HepG2 (cell line): ENCODE data around the gene VIT. TPM values are rescaled to one million over a fixed set of nuclear protein-coding genes. Genes with fewer than 3 reads are reported as not detected.

ENCODE experiments used
- ATAC-seq: fragments of 200-7000 bp; cut with Tn5 transposase; 3 replicates; pipeline ENCODE4 v1.9.1; 2020; ENCODE audit warnings: mild to moderate bottlenecking, moderate library complexity
- BruUV-seq: library from RNA; stranded (reverse); fragments of 400-500 nt; replicated peaks from 2 replicates; lab custom pipeline; 2021; lab: Mats Ljungman, UMichigan
- CTCF ChIA-PET: fragments of 300-600 bp; formaldehyde crosslinking; extraction: SDS; loops from one replicate; lab custom pipeline; 2021; ENCODE audit warnings: low total read pairs, inconsistent platforms, low intra/inter-chr PET ratio; lab: Yijun Ruan, JAX
- POLR2A ChIA-PET: fragments of 350-600 bp; sonication (Branson Sonifier 250); formaldehyde crosslinking; loops from one replicate; lab custom pipeline; 2020; ENCODE audit warnings: antibody characterized with exemption, inconsistent platforms; lab: Yijun Ruan, JAX
- DNase-seq: peaks from one replicate; pipeline ENCODE4 v3.0.0-alpha.2; 2015; ENCODE audit warnings: low spot score
- FAIRE-seq: peaks from 3 replicates; lab custom pipeline; 2011; peaks lifted over from hg19 to GRCh38; lab: Jason Lieb, UNC
- H2AFZ ChIP-seq: one replicate; pipeline ENCODE4 v1.6.1; 2011; ENCODE audit warnings: low read length, inconsistent platforms
- H3K27ac ChIP-seq: fragments of 300-600 bp; 3 replicates; pipeline ENCODE4 v1.8.0; 2011; ENCODE audit warnings: mixed run types, mild to moderate bottlenecking, mixed read lengths, low read length, inconsistent platforms; ENCODE audit not compliant: insufficient read depth; ENCODE audit errors: extremely low read length
- H3K27me3 ChIP-seq, 2 experiments: fragments of 200-600 bp in 1 of 2; 2 replicates in 1 of 2; 3 replicates in 1 of 2; pipeline versions ENCODE4 v1.6.0 to v1.8.0; 2011; ENCODE audit warnings: low read length in 2 of 2, mild to moderate bottlenecking in 2 of 2, moderate library complexity in 2 of 2, inconsistent platforms in 1 of 2; ENCODE audit not compliant: insufficient read depth in 2 of 2, control insufficient read depth in 1 of 2
- H3K36me3 ChIP-seq, 2 experiments: fragments of 200-600 bp in 1 of 2; replicated peaks in 1 of 2; 2 replicates in 1 of 2; 3 replicates in 1 of 2; pipeline versions ENCODE4 v1.5.1 to v1.8.0; 2011; ENCODE audit warnings: low read length in 2 of 2, inconsistent platforms in 1 of 2; ENCODE audit not compliant: insufficient read depth in 2 of 2, control insufficient read depth in 1 of 2
- H3K4me1 ChIP-seq: 2 replicates; pipeline ENCODE4 v1.5.1; 2012; ENCODE audit warnings: low read length, inconsistent platforms; ENCODE audit not compliant: insufficient read depth
- H3K4me2 ChIP-seq: 2 replicates; pipeline ENCODE4 v1.6.0; 2011; ENCODE audit warnings: low read depth, low read length, inconsistent platforms
- H3K4me3 ChIP-seq, 3 experiments: fragments of 200-600 bp in 1 of 3; sonication (generic), shearing (Covaris generic) in 1 of 3; replicated peaks in 1 of 3; 2 replicates each; pipeline ENCODE4 v1.5.1; 2011 to 2016; ENCODE audit warnings: low read length in 3 of 3, inconsistent platforms in 2 of 3, low read depth in 2 of 3, mild to moderate bottlenecking in 2 of 3, control low read depth in 1 of 3, mixed read lengths in 1 of 3; ENCODE audit not compliant: insufficient read depth in 1 of 3
- H3K79me2 ChIP-seq: one replicate; pipeline ENCODE4 v1.6.1; 2011; ENCODE audit warnings: low read length, inconsistent platforms; ENCODE audit not compliant: insufficient read depth
- H3K9ac ChIP-seq: 2 replicates; pipeline ENCODE4 v1.6.0; 2011; ENCODE audit warnings: mild to moderate bottlenecking, low read depth, low read length, inconsistent platforms; ENCODE audit not compliant: insufficient read depth
- H3K9me3 ChIP-seq: 2 replicates; pipeline ENCODE4 v1.5.1; 2012; ENCODE audit warnings: mild to moderate bottlenecking, low read length
- H4K20me1 ChIP-seq: 2 replicates; pipeline ENCODE4 v1.6.0; 2011; ENCODE audit warnings: inconsistent platforms, mild to moderate bottlenecking, low read length, moderate library complexity; ENCODE audit not compliant: insufficient read depth
- CEBPB ChIP-seq: IDR thresholded peaks from 2 replicates; pipeline ENCODE4 v1.6.1; 2011; ENCODE audit warnings: low read depth, low read length, improper control_type of control experiment, borderline replicate concordance
- TEAD3 ChIP-seq: optimal IDR thresholded peaks from 2 replicates; pipeline ENCODE3; 2016; ENCODE audit warnings: borderline replicate concordance
- ZNF230 ChIP-seq: sonication (generic); formaldehyde crosslinking; IDR thresholded peaks from 2 replicates; pipeline ENCODE4 v1.4.0; 2020; ENCODE audit warnings: mild to moderate bottlenecking, missing genetic modification reagents
- ZNF3 ChIP-seq: IDR thresholded peaks from 2 replicates; pipeline ENCODE4 v1.7.0; 2017; ENCODE audit warnings: inconsistent platforms
- ZNF660 ChIP-seq: sonication (generic); formaldehyde crosslinking; IDR thresholded peaks from 2 replicates; pipeline ENCODE4 v1.5.1; 2020; ENCODE audit warnings: mild to moderate bottlenecking, low read depth, missing genetic modification reagents, borderline replicate concordance
- WGBS: methylation state at CpG from one replicate; pipeline ENCODE4 v1.1.6; 2017; ENCODE audit warnings: low lambda C conversion rate; 5-methylcytosine and 5-hydroxymethylcytosine counted together
- in situ Hi-C: cut with HindIII; loops from 2 replicates; pipeline ENCODE4 v1.10.0; 2017; ENCODE audit warnings: low pct_unique_long_range_greater_than_20kb; ENCODE audit not compliant: extremely low pct_ligation_motif_present
- intact Hi-C: fragments of 100-400 bp; cut with micrococcal nuclease; formaldehyde crosslinking; loops from one replicate; pipeline ENCODE4 v1.10.0; 2022; ENCODE audit not compliant: unreplicated experiment
- polyA plus RNA-seq, 8 experiments: library from polyadenylated mRNA; depleted of rRNA in 3 of 8; stranded (reverse) in 7 of 8; unstranded in 1 of 8; fragments of >200 nt; fragmentation: Illumina TruSeq in 4 of 8; extraction: Trizol in 4 of 8; gene quantifications; 2 replicates each; pipeline versions ENCODE4 v1.2.1 to v1.2.3, GENCODE V29; 2011 to 2016; ENCODE audit warnings: low read depth in 4 of 8, missing spikeins in 1 of 8, mixed read lengths in 1 of 8; ENCODE audit not compliant: insufficient read depth in 1 of 8
- total RNA-seq, 5 experiments: library from RNA; depleted of rRNA; stranded (reverse); fragments of >200 nt; fragmentation: Illumina TruSeq; extraction: Trizol; gene quantifications; 2 replicates each; pipeline ENCODE4 v1.2.3, GENCODE V29; 2016; ENCODE audit warnings: low read depth in 1 of 5
- TF ChIP-seq, protein P1 (sequence below): sonication (generic); formaldehyde crosslinking; IDR thresholded peaks from one replicate; pipeline ENCODE4 v1.5.1; 2020; ENCODE audit warnings: mild to moderate bottlenecking, missing genetic modification reagents; ENCODE audit errors: not compliant biosample characterization
- TF ChIP-seq, protein P2 (sequence below): sonication (generic); formaldehyde crosslinking; IDR thresholded peaks from 2 replicates; pipeline ENCODE4 v1.4.0; 2020; ENCODE audit warnings: missing genetic modification reagents
- TF ChIP-seq, protein P3 (sequence below): IDR thresholded peaks from 2 replicates; pipeline ENCODE4 v1.6.1; 2016; ENCODE audit warnings: missing compliant biosample characterization, missing genetic modification reagents, borderline replicate concordance
- TF ChIP-seq, protein P4 (sequence below): sonication (generic); formaldehyde crosslinking; conservative IDR thresholded peaks from 2 replicates; pipeline ENCODE4 v1.8.0; 2022; ENCODE audit warnings: missing genetic modification reagents

The VIT gene
- total and polyA plus RNA-seq, 2 of the 13 experiments (the other 11 are each of a cell fraction or from before 2014, with no cell fraction given) = not detected

DNA sequence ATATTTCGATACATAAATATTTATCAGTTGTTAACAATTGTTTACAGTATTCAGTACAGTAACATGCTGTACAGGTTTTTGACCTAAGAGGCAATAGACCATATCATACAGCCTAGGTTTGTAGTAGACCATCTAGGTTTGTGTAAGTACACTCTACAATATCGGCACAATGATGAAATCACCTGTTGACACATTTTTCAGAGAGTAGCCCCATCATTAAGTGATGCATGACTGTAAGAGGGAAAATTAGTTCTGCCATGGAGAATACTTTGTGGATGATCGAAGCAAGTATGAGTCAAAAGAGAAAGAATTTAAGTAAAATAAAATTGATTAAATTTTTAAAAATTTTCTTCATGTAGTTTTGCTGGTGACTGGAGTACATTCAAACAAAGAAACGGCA is 32.6 kb downstream of the VIT start:
- no peak overlapping the region for H3K4me3 ChIP-seq
- no peaks in the 10 kb centered on the region for H4K20me1 ChIP-seq
- no peak overlapping the region for H3K4me2 ChIP-seq
- WGBS = 19% methylated on average over 4 of the region's 4 CpGs
- BruUV-seq = no TSS peak
- ATAC-seq = no peak; the same call in 2 of the 3 replicates
- H3K27me3 ChIP-seq = peaks cover 0 to 16% of the 10 kb centered on the region in 2 experiments; a peak in 2 of 5 replicates
- no peak overlapping the region for H2AFZ ChIP-seq
- no peak for DNase-seq
- intact Hi-C loops = no loop called here
- in situ Hi-C loops = no loop called here
- ChIA-PET CTCF (no interaction called here), POLR2A (no interaction called here)
- no peaks in the 10 kb centered on the region for H3K9me3 ChIP-seq
- H3K9ac ChIP-seq = no peak overlapping the region
- no peaks in the 10 kb centered on the region for H3K36me3 ChIP-seq
- H3K4me1 ChIP-seq = no peaks in the 10 kb centered on the region
- H3K79me2 ChIP-seq = no peaks in the 10 kb centered on the region
- no peak for FAIRE-seq
- no peak overlapping the region for H3K27ac ChIP-seq
- TF ChIP-seq ZNF3 (no peak), ZNF660 (CRISPR knock-in tag) (no peak), ZNF230 (no peak), CEBPB (no peak), TEAD3 (CRISPR knock-in tag) (no peak)
- TF ChIP-seq, protein P1, sequence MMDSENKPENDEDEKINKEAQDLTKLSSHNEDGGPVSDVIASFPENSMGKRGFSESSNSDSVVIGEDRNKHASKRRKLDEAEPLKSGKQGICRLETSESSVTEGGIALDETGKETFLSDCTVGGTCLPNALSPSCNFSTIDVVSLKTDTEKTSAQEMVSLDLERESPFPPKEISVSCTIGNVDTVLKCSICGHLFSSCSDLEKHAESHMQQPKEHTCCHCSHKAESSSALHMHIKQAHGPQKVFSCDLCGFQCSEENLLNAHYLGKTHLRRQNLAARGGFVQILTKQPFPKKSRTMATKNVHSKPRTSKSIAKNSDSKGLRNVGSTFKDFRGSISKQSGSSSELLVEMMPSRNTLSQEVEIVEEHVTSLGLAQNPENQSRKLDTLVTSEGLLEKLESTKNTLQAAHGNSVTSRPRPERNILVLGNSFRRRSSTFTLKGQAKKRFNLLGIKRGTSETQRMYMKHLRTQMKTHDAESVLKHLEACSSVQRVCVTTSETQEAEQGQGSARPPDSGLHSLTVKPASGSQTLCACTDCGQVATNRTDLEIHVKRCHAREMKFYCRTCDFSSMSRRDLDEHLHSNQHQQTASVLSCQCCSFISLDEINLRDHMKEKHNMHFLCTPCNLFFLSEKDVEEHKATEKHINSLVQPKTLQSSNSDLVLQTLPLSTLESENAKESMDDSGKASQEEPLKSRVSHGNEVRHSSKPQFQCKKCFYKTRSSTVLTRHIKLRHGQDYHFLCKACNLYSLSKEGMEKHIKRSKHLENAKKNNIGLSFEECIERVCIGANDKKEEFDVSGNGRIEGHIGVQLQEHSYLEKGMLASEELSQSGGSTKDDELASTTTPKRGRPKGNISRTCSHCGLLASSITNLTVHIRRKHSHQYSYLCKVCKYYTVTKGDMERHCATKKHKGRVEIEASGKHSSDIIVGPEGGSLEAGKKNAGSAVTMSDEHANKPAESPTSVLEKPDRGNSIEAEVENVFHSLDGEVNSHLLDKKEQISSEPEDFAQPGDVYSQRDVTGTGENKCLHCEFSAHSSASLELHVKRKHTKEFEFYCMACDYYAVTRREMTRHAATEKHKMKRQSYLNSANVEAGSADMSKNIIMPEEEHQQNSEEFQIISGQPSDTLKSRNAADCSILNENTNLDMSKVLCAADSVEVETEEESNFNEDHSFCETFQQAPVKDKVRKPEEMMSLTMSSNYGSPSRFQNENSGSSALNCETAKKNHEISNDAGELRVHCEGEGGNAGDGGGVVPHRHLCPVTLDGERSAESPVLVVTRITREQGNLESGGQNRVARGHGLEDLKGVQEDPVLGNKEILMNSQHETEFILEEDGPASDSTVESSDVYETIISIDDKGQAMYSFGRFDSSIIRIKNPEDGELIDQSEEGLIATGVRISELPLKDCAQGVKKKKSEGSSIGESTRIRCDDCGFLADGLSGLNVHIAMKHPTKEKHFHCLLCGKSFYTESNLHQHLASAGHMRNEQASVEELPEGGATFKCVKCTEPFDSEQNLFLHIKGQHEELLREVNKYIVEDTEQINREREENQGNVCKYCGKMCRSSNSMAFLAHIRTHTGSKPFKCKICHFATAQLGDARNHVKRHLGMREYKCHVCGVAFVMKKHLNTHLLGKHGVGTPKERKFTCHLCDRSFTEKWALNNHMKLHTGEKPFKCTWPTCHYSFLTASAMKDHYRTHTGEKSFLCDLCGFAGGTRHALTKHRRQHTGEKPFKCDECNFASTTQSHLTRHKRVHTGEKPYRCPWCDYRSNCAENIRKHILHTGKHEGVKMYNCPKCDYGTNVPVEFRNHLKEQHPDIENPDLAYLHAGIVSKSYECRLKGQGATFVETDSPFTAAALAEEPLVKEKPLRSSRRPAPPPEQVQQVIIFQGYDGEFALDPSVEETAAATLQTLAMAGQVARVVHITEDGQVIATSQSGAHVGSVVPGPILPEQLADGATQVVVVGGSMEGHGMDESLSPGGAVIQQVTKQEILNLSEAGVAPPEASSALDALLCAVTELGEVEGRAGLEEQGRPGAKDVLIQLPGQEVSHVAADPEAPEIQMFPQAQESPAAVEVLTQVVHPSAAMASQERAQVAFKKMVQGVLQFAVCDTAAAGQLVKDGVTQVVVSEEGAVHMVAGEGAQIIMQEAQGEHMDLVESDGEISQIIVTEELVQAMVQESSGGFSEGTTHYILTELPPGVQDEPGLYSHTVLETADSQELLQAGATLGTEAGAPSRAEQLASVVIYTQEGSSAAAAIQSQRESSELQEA (CRISPR knock-in tag) = no peak
- TF ChIP-seq, protein P2, sequence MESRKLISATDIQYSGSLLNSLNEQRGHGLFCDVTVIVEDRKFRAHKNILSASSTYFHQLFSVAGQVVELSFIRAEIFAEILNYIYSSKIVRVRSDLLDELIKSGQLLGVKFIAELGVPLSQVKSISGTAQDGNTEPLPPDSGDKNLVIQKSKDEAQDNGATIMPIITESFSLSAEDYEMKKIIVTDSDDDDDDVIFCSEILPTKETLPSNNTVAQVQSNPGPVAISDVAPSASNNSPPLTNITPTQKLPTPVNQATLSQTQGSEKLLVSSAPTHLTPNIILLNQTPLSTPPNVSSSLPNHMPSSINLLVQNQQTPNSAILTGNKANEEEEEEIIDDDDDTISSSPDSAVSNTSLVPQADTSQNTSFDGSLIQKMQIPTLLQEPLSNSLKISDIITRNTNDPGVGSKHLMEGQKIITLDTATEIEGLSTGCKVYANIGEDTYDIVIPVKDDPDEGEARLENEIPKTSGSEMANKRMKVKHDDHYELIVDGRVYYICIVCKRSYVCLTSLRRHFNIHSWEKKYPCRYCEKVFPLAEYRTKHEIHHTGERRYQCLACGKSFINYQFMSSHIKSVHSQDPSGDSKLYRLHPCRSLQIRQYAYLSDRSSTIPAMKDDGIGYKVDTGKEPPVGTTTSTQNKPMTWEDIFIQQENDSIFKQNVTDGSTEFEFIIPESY (CRISPR knock-in tag) = no peak
- TF ChIP-seq, protein P3, sequence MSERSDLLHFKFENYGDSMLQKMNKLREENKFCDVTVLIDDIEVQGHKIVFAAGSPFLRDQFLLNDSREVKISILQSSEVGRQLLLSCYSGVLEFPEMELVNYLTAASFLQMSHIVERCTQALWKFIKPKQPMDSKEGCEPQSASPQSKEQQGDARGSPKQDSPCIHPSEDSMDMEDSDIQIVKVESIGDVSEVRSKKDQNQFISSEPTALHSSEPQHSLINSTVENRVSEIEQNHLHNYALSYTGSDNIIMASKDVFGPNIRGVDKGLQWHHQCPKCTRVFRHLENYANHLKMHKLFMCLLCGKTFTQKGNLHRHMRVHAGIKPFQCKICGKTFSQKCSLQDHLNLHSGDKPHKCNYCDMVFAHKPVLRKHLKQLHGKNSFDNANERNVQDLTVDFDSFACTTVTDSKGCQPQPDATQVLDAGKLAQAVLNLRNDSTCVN (CRISPR knock-in tag) = no peak
- TF ChIP-seq, protein P4, sequence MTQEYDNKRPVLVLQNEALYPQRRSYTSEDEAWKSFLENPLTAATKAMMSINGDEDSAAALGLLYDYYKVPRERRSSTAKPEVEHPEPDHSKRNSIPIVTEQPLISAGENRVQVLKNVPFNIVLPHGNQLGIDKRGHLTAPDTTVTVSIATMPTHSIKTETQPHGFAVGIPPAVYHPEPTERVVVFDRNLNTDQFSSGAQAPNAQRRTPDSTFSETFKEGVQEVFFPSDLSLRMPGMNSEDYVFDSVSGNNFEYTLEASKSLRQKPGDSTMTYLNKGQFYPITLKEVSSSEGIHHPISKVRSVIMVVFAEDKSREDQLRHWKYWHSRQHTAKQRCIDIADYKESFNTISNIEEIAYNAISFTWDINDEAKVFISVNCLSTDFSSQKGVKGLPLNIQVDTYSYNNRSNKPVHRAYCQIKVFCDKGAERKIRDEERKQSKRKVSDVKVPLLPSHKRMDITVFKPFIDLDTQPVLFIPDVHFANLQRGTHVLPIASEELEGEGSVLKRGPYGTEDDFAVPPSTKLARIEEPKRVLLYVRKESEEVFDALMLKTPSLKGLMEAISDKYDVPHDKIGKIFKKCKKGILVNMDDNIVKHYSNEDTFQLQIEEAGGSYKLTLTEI = no peak
